ENCODE results near the gene TPRN.

- no peak for TF ChIP-seq CTCF (conservative IDR thresholded peaks at IDR 0.05; ENCODE audit: low read length)
- TF ChIP-seq EZH2phosphoT487 (IDR thresholded peaks at IDR 0.05; ENCODE audit: borderline replicate concordance): no peak
Observed at GRCh38 chr9:137218754-137219271, 18.3 kb upstream of the TPRN start.

Measured in Loucy (cell line).